Measurements from ENCODE around the gene TBC1D16. TPM values are rescaled to one million over a fixed set of nuclear protein-coding genes. Genes with fewer than 3 reads are reported as not detected.

The TBC1D16 gene
- total RNA-seq, 3 donors from 2014 or later (not counting 1 experiment from before 2014, with no cell fraction given): 0.49 to 1.00 (median 0.65) TPM

DNA sequence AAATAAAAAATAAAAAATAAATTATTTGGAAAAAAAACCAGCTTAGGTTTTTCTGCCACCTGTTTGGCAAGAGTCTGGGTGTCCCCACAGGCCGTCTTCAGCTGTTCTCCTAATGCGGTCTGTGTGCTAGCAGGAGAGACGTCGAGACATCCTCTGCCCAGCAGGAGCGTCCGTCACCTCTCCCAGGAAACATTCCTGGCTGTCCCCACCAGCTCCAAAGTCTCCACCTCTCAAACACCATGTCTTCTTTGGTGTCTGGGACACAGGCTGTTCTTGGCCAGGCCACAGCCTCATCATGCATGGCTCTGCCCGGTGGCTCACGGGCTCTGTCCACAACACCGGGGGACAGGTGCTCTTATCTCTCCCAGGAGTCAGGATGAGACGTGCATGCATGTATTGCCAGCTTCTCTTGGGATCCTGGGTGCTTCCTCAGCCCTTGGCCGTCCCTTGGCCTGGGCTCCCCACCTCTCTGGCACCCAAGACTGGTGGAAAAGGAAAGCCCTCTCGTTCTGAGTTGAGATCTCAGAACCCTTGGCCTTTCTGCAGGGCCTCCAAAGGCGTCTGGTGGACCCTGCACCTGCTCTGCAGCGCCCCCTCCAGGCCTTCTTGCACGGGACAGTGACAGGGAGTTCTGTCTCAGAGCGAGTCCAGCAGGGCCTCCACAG, 111.6 kb downstream of the TBC1D16 start:
- intact Hi-C loops (cut with micrococcal nuclease): no loop called here
- ATAC-seq (peak in 1 of 3 donors; percentile 52), DNase-seq (peak in 1 of 2 donors; percentile 49)
- Mint-ChIP-seq H3K4me1 (no peaks in the 10 kb centered on the region), H3K27ac (no peak overlapping the region), H3K4me3 (no peak overlapping the region), H3K9me3 (no peaks in the 10 kb centered on the region), H3K36me3 (no peaks in the 10 kb centered on the region), H3K27me3 (ENCODE audit: low read depth in 2 of 2) (peaks cover 0 to 14% of the 10 kb centered on the region in 2 donors)
- Histone ChIP-seq H3K27me3 (ENCODE audit: control insufficient read depth, insufficient read depth, low read length) (peaks cover 4% of the 10 kb centered on the region), H3K4me3 (ENCODE audit: low read length) (no peak overlapping the region), H3K27ac (ENCODE audit: low read length) (no peak overlapping the region), H3K4me1 (ENCODE audit: control insufficient read depth, insufficient read depth, low read length) (peaks cover 8% of the 10 kb centered on the region), H3K36me3 (ENCODE audit: control insufficient read depth, insufficient read depth, low read length) (no peaks in the 10 kb centered on the region), H3K9me3 (ENCODE audit: control insufficient read depth, insufficient read depth, low read length) (no peaks in the 10 kb centered on the region)
- TF ChIP-seq, protein P1, sequence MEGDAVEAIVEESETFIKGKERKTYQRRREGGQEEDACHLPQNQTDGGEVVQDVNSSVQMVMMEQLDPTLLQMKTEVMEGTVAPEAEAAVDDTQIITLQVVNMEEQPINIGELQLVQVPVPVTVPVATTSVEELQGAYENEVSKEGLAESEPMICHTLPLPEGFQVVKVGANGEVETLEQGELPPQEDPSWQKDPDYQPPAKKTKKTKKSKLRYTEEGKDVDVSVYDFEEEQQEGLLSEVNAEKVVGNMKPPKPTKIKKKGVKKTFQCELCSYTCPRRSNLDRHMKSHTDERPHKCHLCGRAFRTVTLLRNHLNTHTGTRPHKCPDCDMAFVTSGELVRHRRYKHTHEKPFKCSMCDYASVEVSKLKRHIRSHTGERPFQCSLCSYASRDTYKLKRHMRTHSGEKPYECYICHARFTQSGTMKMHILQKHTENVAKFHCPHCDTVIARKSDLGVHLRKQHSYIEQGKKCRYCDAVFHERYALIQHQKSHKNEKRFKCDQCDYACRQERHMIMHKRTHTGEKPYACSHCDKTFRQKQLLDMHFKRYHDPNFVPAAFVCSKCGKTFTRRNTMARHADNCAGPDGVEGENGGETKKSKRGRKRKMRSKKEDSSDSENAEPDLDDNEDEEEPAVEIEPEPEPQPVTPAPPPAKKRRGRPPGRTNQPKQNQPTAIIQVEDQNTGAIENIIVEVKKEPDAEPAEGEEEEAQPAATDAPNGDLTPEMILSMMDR (IDR thresholded peaks at IDR 0.05): peak; percentile 11
- 80% methylated on average over 16 of the region's 16 CpGs for WGBS (ENCODE audit: insufficient coverage)

DNA sequence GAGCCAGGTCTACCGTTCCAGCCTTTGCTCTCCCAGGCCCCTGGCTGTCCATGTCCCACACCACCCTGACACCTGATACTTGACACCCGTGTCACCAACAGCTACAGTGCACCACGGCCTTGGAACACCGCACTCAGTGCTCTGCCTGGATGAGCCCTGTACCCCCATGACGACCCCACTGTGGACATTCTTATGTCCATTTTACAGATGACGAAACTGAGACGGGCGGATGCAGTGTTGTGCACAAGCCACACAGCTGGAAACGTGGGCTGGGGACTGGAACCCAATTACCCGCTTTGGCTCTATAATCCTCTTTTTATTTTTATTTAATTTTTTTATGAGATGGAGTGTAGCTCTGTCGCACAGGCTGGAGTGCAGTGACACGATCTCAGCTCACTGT, 112.9 kb downstream of the TBC1D16 start:
- 85% methylated on average over 10 of the region's 12 CpGs for WGBS (ENCODE audit: insufficient coverage)
- no peak overlapping the region for H3K4me3 ChIP-seq (ENCODE audit: low read length)
- H3K4me1 ChIP-seq (ENCODE audit: control insufficient read depth, insufficient read depth, low read length): peaks cover 4% of the 10 kb centered on the region
- DNase-seq (no peak), ATAC-seq (no peak)
- intact Hi-C loops (cut with micrococcal nuclease): no loop called here
- no peaks in the 10 kb centered on the region for H3K27me3 ChIP-seq (ENCODE audit: control insufficient read depth, insufficient read depth, low read length)
- Mint-ChIP-seq H3K27ac (no peak overlapping the region), H3K36me3 (no peaks in the 10 kb centered on the region), H3K27me3 (ENCODE audit: low read depth in 2 of 2) (peaks cover 0 to 4% of the 10 kb centered on the region in 2 donors), H3K9me3 (no peaks in the 10 kb centered on the region), H3K4me3 (no peak overlapping the region), H3K4me1 (no peaks in the 10 kb centered on the region)
- TF ChIP-seq, protein P1 (IDR thresholded peaks at IDR 0.05): no peak
- H3K9me3 ChIP-seq (ENCODE audit: control insufficient read depth, insufficient read depth, low read length): no peaks in the 10 kb centered on the region
- H3K36me3 ChIP-seq (ENCODE audit: control insufficient read depth, insufficient read depth, low read length): no peaks in the 10 kb centered on the region
- no peak overlapping the region for H3K27ac ChIP-seq (ENCODE audit: low read length)

DNA sequence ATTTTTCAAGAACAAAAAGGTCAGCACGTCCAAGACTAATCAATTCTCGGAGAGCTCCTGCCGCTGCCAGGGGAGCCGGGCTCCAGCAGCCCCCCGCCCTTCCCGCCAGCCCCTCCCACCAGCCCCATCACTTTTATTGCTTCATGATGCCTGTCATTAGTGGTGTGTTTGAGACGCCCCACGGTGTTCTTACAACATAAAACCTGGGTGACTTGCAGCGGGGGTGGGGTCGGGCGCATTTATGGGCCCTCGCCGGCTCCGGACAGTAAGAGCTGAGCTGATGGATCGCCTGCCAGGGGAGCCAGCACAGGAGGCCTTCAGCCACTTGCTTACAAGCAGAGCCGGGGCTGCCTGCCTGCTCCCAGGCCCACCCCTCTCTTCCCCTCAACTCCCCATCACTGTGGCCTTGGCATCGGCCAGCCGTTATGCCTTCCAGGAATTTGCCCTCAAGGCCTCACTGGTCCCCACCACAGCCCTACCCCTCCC, 113.5 kb downstream of the TBC1D16 start:
- TF ChIP-seq, protein P1 (IDR thresholded peaks at IDR 0.05): no peak
- no peaks in the 10 kb centered on the region for H3K36me3 ChIP-seq (ENCODE audit: control insufficient read depth, insufficient read depth, low read length)
- Mint-ChIP-seq H3K9me3 (no peaks in the 10 kb centered on the region), H3K36me3 (no peaks in the 10 kb centered on the region), H3K4me3 (no peak overlapping the region), H3K27ac (no peak overlapping the region), H3K4me1 (no peaks in the 10 kb centered on the region), H3K27me3 (ENCODE audit: low read depth in 2 of 2) (peaks cover under 1 to 2% of the 10 kb centered on the region in 2 donors)
- H3K4me1 ChIP-seq (ENCODE audit: control insufficient read depth, insufficient read depth, low read length): no peaks in the 10 kb centered on the region
- WGBS (ENCODE audit: insufficient coverage): 64% methylated on average over 16 of the region's 18 CpGs
- no peak for DNase-seq
- no peak for ATAC-seq
- H3K27ac ChIP-seq (ENCODE audit: low read length): no peak overlapping the region
- H3K4me3 ChIP-seq (ENCODE audit: low read length): no peak overlapping the region
- intact Hi-C loops (cut with micrococcal nuclease): no loop called here
- no peaks in the 10 kb centered on the region for H3K9me3 ChIP-seq (ENCODE audit: control insufficient read depth, insufficient read depth, low read length)
- H3K27me3 ChIP-seq (ENCODE audit: control insufficient read depth, insufficient read depth, low read length): no peaks in the 10 kb centered on the region
